Progenitor cell of endocrine pancreas (in vitro differentiated cells): ENCODE data around the gene NETO1. TPM values are rescaled to one million over a fixed set of nuclear protein-coding genes. Genes with fewer than 3 reads are reported as not detected.

Experiments
- DNase-seq: peaks from one replicate; pipeline ENCODE4 v3.0.0; 2021; ENCODE audit warnings: low spot score; ENCODE audit not compliant: unreplicated experiment
- H3K27ac Mint-ChIP-seq: 2 replicates; pipeline ENCODE4 v1.8.0; 2021; ENCODE audit warnings: mild to moderate bottlenecking, moderate library complexity, mixed read lengths
- H3K27me3 Mint-ChIP-seq: 2 replicates; pipeline ENCODE4 v1.8.0; 2021; ENCODE audit warnings: mixed read lengths
- H3K36me3 Mint-ChIP-seq: 2 replicates; pipeline ENCODE4 v1.8.0; 2022; ENCODE audit warnings: mixed read lengths; ENCODE audit not compliant: insufficient read depth
- H3K4me1 Mint-ChIP-seq: 2 replicates; pipeline ENCODE4 v1.8.0; 2021; ENCODE audit warnings: low read depth, mixed read lengths
- H3K4me3 Mint-ChIP-seq: 2 replicates; pipeline ENCODE4 v1.8.0; 2021; ENCODE audit warnings: low read depth, mild to moderate bottlenecking, moderate library complexity, mixed read lengths
- H3K9me3 Mint-ChIP-seq: 2 replicates; pipeline ENCODE4 v1.8.0; 2021; ENCODE audit warnings: low read depth, mixed read lengths
- total RNA-seq: library from RNA; stranded (reverse); gene quantifications from 2 replicates; pipeline ENCODE4 v1.2.1, GENCODE V29; 2021
- TF ChIP-seq, protein P1 (sequence below): fragments of 200-600 bp; sonication (generic); IDR thresholded peaks from one replicate; pipeline ENCODE4 v1.5.0; 2021; ENCODE audit warnings: antibody characterized with exemption, mild to moderate bottlenecking; ENCODE audit not compliant: unreplicated experiment

The NETO1 gene
- total RNA-seq, 1 donor from 2014 or later = 52.4 TPM

DNA sequence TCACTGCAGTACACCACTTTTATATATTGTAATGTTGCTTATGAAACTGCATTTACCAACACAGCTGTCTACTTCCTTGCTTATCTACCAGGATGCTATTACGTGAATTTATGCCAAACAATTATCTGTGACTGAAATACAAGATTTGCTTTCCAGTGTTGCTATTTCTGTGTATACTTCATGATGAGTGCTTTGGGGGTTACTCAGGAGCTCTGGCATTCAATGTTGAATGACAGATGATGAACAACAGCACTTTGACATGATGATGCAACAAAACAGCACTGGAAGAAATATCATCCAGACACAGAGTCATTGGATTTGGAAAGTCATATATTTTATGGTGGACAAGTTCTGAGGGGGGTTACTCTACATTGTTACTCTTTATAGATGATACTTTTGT lies 125.8 kb downstream of the NETO1 start:
- Mint-ChIP-seq H3K9me3 (no peaks in the 10 kb centered on the region), H3K27me3 (no peaks in the 10 kb centered on the region), H3K27ac (no peak overlapping the region), H3K36me3 (peaks cover 2% of the 10 kb centered on the region), H3K4me3 (no peak overlapping the region), H3K4me1 (peaks cover 2% of the 10 kb centered on the region)
- DNase-seq = no peak
- TF ChIP-seq, protein P1, sequence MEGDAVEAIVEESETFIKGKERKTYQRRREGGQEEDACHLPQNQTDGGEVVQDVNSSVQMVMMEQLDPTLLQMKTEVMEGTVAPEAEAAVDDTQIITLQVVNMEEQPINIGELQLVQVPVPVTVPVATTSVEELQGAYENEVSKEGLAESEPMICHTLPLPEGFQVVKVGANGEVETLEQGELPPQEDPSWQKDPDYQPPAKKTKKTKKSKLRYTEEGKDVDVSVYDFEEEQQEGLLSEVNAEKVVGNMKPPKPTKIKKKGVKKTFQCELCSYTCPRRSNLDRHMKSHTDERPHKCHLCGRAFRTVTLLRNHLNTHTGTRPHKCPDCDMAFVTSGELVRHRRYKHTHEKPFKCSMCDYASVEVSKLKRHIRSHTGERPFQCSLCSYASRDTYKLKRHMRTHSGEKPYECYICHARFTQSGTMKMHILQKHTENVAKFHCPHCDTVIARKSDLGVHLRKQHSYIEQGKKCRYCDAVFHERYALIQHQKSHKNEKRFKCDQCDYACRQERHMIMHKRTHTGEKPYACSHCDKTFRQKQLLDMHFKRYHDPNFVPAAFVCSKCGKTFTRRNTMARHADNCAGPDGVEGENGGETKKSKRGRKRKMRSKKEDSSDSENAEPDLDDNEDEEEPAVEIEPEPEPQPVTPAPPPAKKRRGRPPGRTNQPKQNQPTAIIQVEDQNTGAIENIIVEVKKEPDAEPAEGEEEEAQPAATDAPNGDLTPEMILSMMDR = no peak

DNA sequence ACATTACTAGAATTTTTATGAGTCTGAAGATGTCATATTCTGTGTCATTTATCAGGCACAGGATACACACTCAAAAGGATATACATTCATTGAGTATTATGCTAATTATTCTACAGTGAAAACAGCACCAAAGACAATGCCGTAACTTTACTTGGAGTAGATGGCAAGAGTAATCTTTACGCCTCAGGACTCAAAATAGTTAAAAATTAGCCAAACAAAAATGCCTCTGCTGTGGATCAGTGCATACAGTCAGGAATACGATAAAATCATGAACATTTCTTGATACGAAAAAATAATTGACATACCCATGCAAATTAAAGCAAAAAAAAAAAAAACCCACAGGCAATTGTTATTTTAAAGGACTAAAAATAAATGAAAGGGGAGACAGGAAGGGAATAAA lies 129.7 kb downstream of the NETO1 start:
- DNase-seq = no peak
- TF ChIP-seq, protein P1 = no peak
- Mint-ChIP-seq H3K27ac (no peak overlapping the region), H3K4me3 (no peak overlapping the region), H3K36me3 (peaks cover 2% of the 10 kb centered on the region), H3K9me3 (no peaks in the 10 kb centered on the region), H3K4me1 (peaks cover 5% of the 10 kb centered on the region), H3K27me3 (no peaks in the 10 kb centered on the region)

DNA sequence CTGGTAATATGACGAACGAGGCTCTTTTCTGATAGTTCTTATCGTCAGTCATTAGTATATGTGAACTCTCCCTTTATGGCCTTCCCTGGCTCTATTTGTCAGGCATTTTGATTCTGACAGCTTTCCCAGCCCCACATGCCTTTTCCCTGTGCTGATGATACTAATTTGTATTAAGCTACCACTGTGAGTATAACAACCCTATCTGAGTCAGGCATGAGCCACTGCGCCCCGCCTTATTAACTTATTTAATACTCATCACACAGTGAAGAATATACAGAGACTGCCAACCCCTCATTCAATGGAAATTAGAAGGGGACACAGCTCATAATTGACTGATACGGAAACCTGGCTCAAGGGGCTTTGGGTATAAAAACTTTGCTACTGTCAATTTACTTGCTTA lies 140.0 kb downstream of the NETO1 start:
- Mint-ChIP-seq H3K9me3 (peaks cover 10% of the 10 kb centered on the region), H3K27me3 (no peaks in the 10 kb centered on the region), H3K4me1 (peaks cover 3% of the 10 kb centered on the region), H3K4me3 (no peak overlapping the region), H3K36me3 (no peaks in the 10 kb centered on the region), H3K27ac (no peak overlapping the region)
- TF ChIP-seq, protein P1 = no peak
- DNase-seq = no peak

DNA sequence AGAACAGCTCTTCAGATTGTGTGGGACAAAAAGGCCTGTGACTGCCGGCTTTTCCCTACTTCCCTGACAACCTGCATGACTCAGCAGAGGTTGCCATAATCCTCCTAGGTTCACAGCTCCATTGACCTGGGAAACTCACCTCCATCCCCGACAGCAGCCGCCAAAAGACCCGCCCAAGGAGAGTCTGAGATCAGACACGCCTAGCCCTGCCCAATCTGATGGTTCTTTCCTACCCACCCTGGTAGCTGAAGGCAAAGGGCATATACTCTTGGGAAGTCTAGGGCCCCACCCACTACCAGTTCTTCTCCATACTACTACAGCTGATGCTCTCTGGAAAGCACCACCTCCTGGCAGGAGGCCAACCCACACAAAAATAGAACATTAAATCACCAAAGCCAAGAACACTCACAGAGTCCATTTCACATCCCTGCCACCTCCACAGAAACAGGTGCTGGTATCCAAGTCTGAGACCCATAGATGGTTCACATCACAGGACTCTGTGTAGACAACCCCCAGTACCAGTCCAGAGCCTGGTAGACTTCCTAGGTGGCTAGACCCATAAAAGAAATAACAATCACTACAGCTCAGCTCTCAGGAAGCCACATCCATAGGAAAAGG lies 140.6 kb downstream of the NETO1 start:
- Mint-ChIP-seq H3K4me1 (peaks cover 2% of the 10 kb centered on the region), H3K27ac (no peak overlapping the region), H3K4me3 (no peak overlapping the region)

DNA sequence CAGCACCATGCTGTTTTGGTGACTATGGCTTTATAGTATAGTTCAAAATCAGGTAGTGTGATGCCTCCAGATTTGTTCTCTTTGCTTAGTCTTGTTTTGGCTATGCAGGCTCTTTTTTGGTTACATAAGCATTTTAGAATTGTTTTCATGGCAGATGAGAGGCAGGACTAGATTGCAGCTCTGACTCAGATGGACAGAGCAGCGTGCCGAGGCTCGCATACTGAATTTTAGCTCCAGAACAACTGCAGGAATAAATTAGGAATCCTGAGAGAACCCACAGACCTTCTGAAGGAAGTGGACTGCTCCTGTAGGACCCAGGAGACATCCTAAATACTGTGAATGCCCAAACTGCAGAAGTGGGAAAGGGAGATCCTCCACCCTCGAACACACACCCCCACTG lies 141.6 kb downstream of the NETO1 start:
- Mint-ChIP-seq H3K9me3 (peaks cover 10% of the 10 kb centered on the region), H3K4me3 (no peak overlapping the region), H3K36me3 (no peaks in the 10 kb centered on the region), H3K4me1 (peaks cover 4% of the 10 kb centered on the region), H3K27ac (no peak overlapping the region), H3K27me3 (no peaks in the 10 kb centered on the region)
- DNase-seq = no peak
- TF ChIP-seq, protein P1 = no peak

More for the DNA sequence above, 140.6 kb downstream of the NETO1 start:
- H3K27me3 Mint-ChIP-seq = no peaks in the 10 kb centered on the region
- H3K9me3 Mint-ChIP-seq = peaks cover 10% of the 10 kb centered on the region
- no peak for DNase-seq
- TF ChIP-seq, protein P1 = no peak
- H3K36me3 Mint-ChIP-seq = no peaks in the 10 kb centered on the region
